K562 (cell line): ENCODE measurements around the gene TAF10. TPM values are rescaled to one million over a fixed set of nuclear protein-coding genes. Genes with fewer than 3 reads are reported as not detected.

Experiments used
- CBFA2T3 ChIP-seq: fragments of 450-650 bp; IDR thresholded peaks from 2 replicates; pipeline ENCODE4 v1.6.1; 2017
- E2F3 ChIP-seq: fragments of 250-450 bp; sonication (Bioruptor Pico); IDR thresholded peaks from 2 replicates; pipeline ENCODE4 v1.4.0; 2020; ENCODE audit warnings: mild to moderate bottlenecking
- ESRRB ChIP-seq: fragments of 250-450 bp; sonication (Bioruptor Pico); IDR thresholded peaks from 2 replicates; pipeline ENCODE4 v1.5.0; 2020; ENCODE audit warnings: mild to moderate bottlenecking, moderate library complexity, borderline replicate concordance
- GATAD2B ChIP-seq: fragments of 450-650 bp; IDR thresholded peaks from 2 replicates; pipeline ENCODE4 v1.6.1; 2017; ENCODE audit warnings: mild to moderate bottlenecking, borderline replicate concordance
- IRF1 ChIP-seq: sonication (generic); formaldehyde crosslinking; IDR thresholded peaks from 2 replicates; pipeline ENCODE4 v1.8.0; 2022; ENCODE audit warnings: missing genetic modification reagents, mild to moderate bottlenecking, borderline replicate concordance
- MGA ChIP-seq: fragments of 450-650 bp; IDR thresholded peaks from 2 replicates; pipeline ENCODE4 v1.6.1; 2016; ENCODE audit warnings: mild to moderate bottlenecking, moderate library complexity
- MYNN ChIP-seq, 2 experiments: sonication (generic); formaldehyde crosslinking in 1 of 2; IDR thresholded peaks; 2 replicates each; pipeline versions ENCODE4 v1.5.0 to v1.6.1; 2016 to 2020; ENCODE audit warnings: antibody characterized with exemption in 1 of 2, missing genetic modification reagents in 1 of 2
- NONO ChIP-seq, 2 experiments: fragments of 200-400 bp in 1 of 2; fragments of 450-650 bp in 1 of 2; formaldehyde crosslinking in 1 of 2; IDR thresholded peaks; 2 replicates each; pipeline ENCODE4 v1.6.1; 2017; ENCODE audit warnings: low read depth in 2 of 2, mild to moderate bottlenecking in 2 of 2, moderate library complexity in 2 of 2, low read length in 1 of 2
- POLR2B ChIP-seq: fragments of 450-650 bp; IDR thresholded peaks from 2 replicates; pipeline ENCODE4 v1.6.1; 2018; ENCODE audit warnings: low read depth; ENCODE audit not compliant: partially characterized antibody
- PRPF4 ChIP-seq: fragments of 200-400 bp; formaldehyde crosslinking; IDR thresholded peaks from one replicate; pipeline ENCODE4 v1.6.1; 2017; ENCODE audit warnings: low read length, low read depth, mild to moderate bottlenecking; ENCODE audit not compliant: insufficient read depth, poor library complexity, severe bottlenecking
- SRSF9 ChIP-seq: fragments of 200-400 bp; formaldehyde crosslinking; IDR thresholded peaks from 2 replicates; pipeline ENCODE4 v1.6.1; 2017; ENCODE audit warnings: low read depth, low read length, borderline replicate concordance
- ZBTB33 ChIP-seq: sonication (generic); formaldehyde crosslinking; IDR thresholded peaks from 2 replicates; pipeline ENCODE4 v1.8.1; 2023; ENCODE audit warnings: mild to moderate bottlenecking, missing genetic modification reagents
- ZNF445 ChIP-seq: fragments of 250-450 bp; sonication (Bioruptor Pico); IDR thresholded peaks from 2 replicates; pipeline ENCODE4 v1.4.0; 2020; ENCODE audit warnings: low read depth, mild to moderate bottlenecking, moderate library complexity
- ZNF589 ChIP-seq: fragments of 200-800 bp; sonication (Bioruptor generic); IDR thresholded peaks from 2 replicates; pipeline ENCODE4 v1.6.1; 2016; ENCODE audit warnings: low read depth, missing genetic modification characterization, missing compliant biosample characterization
- polyA plus RNA-seq, 8 experiments: library from polyadenylated mRNA; depleted of rRNA in 4 of 8; stranded (reverse) in 5 of 8; unstranded in 3 of 8; fragments of >200 nt; fragmentation: Nextera tagmentation in 2 of 8; fragmentation: Illumina TruSeq in 1 of 8; extraction: Ambion mirVana in 2 of 8; extraction: Trizol in 1 of 8; gene quantifications; 2 replicates each; pipeline versions ENCODE4 v1.2.1 to v1.2.3, GENCODE V29; 2011 to 2014; ENCODE audit warnings: inconsistent platforms in 1 of 8, missing spikeins in 1 of 8
- total RNA-seq, 7 experiments: library from RNA; depleted of rRNA in 6 of 7; stranded (reverse); fragments of >200 nt in 6 of 7; fragmentation: Illumina TruSeq in 2 of 7; extraction: Trizol in 2 of 7; gene quantifications; 2 replicates each; pipeline versions ENCODE4 v1.2.1 to v1.2.3, GENCODE V29; 2011 to 2021; ENCODE audit warnings: low replicate concordance in 1 of 7

TAF10 gene
- total and polyA plus RNA-seq, 9 of the 15 experiments (the other 6 are each of a cell fraction or from before 2014, with no cell fraction given), result 19.5 to 197 (median 121) TPM

GRCh38 chr11:6621711-6622211, 9.7 kb upstream of the TAF10 start (continued):
- no peak for TF ChIP-seq MGA
- TF ChIP-seq MYNN (IDR thresholded peaks at IDR 0.05), result no peak
- TF ChIP-seq MYNN (CRISPR knock-in tag; IDR thresholded peaks at IDR 0.05), result no peak
- TF ChIP-seq ZNF589 (CRISPR knock-in tag), result no peak
- TF ChIP-seq NONO (IDR thresholded peaks at IDR 0.05; ENCODE audit: low read depth in 2 of 2, low read length in 1 of 2), result no peak
- TF ChIP-seq IRF1 (CRISPR knock-in tag), result no peak
- TF ChIP-seq SRSF9, result no peak
- TF ChIP-seq E2F3, result no peak
- TF ChIP-seq POLR2B, result no peak
- TF ChIP-seq PRPF4, result no peak
- no peak for TF ChIP-seq GATAD2B
- no peak for TF ChIP-seq ZBTB33 (CRISPR knock-in tag)
- no peak for TF ChIP-seq ESRRB (CRISPR knock-in tag)
- no peak for TF ChIP-seq CBFA2T3
- no peak for TF ChIP-seq ZNF445
- TF ChIP-seq, all 486 proteins: peak for 0
